ENCODE measurements around the gene MVB12B. TPM values are rescaled to one million over a fixed set of nuclear protein-coding genes. Genes with fewer than 3 reads are reported as not detected.

The MVB12B gene
- total and polyA plus RNA-seq, 2 of the 13 experiments (the other 11 are each of a cell fraction or from before 2014, with no cell fraction given) = 12.1 to 30.1 TPM

DNA sequence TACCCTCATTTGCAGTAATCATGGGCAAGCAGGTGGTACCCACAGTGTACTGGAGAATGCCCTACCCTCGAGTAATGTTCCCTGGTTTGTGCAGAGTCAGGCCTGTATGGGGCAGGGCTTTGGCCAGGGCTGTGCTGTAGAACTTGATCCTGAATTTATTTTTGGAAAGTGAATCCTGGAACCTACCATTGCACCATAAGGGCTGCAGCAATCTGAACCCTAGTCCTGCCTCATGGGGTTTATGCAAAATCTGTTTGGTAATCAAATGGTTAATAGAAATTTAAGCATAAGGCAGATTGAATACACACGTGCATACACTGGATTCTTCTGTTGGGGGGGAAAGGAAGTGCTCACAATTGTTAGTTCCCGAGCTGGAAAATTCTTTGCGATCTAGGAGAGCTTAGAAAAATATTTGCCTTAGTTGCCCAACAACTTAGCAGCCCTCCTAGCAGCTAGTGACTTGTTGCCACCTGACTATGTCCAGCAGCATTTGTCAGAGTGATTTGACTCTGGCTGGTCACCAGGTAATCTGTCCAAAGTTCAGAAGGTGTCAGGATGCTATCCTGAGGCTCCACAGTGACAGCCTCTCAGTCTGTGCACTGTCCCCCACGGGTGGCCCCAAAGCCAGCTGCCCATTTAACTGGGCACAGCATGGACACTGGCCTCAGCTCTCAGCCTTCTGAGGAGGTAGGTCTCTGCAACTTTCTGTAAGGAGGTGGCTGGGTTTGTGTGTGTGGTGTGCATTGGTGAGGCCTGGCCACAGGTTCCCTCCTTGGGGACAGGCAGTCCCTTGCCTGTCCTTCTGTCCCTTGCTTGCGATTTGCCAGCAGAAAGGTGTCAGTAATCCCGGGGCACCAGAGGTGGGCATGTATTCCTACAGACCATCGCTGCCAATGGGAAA, 8.3 kb downstream of the MVB12B start (continued):
- TF ChIP-seq HNF4G (IDR thresholded peaks at IDR 0.05; ENCODE audit: borderline replicate concordance, low read depth, low read length) (peak; percentile 78), HNF4G (CRISPR knock-in tag; IDR thresholded peaks at IDR 0.05; ENCODE audit: borderline replicate concordance, low read depth) (peak; percentile 61; the same call in 1 of the 2 replicates), SRY (CRISPR knock-in tag; IDR thresholded peaks at IDR 0.05) (no peak), ARHGAP35 (CRISPR knock-in tag; IDR thresholded peaks at IDR 0.05; ENCODE audit: borderline replicate concordance) (peak; percentile 65; the same call in 1 of the 2 replicates), MTF2 (CRISPR knock-in tag; IDR thresholded peaks at IDR 0.05; ENCODE audit: borderline replicate concordance) (no peak), HOXD1 (CRISPR knock-in tag; IDR thresholded peaks at IDR 0.05) (peak; percentile 53; the same call in 1 of the 2 replicates), XBP1 (CRISPR knock-in tag; IDR thresholded peaks at IDR 0.05) (peak; percentile 65; the same call in 1 of the 2 replicates), EED (CRISPR knock-in tag; IDR thresholded peaks at IDR 0.05) (no peak), GATAD1 (CRISPR knock-in tag; IDR thresholded peaks at IDR 0.05) (peak; percentile 55; the same call in 1 of the 2 replicates), ZNF282 (IDR thresholded peaks at IDR 0.05; ENCODE audit: partially characterized antibody) (no peak), ZNF766 (CRISPR knock-in tag; IDR thresholded peaks at IDR 0.05; ENCODE audit: borderline replicate concordance) (0 out of 2 replicates have a peak, but pooled peaks have one; percentile 32)
- TF ChIP-seq, protein P1, sequence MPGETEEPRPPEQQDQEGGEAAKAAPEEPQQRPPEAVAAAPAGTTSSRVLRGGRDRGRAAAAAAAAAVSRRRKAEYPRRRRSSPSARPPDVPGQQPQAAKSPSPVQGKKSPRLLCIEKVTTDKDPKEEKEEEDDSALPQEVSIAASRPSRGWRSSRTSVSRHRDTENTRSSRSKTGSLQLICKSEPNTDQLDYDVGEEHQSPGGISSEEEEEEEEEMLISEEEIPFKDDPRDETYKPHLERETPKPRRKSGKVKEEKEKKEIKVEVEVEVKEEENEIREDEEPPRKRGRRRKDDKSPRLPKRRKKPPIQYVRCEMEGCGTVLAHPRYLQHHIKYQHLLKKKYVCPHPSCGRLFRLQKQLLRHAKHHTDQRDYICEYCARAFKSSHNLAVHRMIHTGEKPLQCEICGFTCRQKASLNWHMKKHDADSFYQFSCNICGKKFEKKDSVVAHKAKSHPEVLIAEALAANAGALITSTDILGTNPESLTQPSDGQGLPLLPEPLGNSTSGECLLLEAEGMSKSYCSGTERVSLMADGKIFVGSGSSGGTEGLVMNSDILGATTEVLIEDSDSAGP (CRISPR knock-in tag; IDR thresholded peaks at IDR 0.05; ENCODE audit: borderline replicate concordance) = peak; percentile 28; the same call in 1 of the 2 replicates
- TF ChIP-seq, protein P2, sequence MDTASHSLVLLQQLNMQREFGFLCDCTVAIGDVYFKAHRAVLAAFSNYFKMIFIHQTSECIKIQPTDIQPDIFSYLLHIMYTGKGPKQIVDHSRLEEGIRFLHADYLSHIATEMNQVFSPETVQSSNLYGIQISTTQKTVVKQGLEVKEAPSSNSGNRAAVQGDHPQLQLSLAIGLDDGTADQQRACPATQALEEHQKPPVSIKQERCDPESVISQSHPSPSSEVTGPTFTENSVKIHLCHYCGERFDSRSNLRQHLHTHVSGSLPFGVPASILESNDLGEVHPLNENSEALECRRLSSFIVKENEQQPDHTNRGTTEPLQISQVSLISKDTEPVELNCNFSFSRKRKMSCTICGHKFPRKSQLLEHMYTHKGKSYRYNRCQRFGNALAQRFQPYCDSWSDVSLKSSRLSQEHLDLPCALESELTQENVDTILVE (CRISPR knock-in tag; IDR thresholded peaks at IDR 0.05) = peak; percentile 76; the same call in 1 of the 2 replicates
- TF ChIP-seq, protein P3, sequence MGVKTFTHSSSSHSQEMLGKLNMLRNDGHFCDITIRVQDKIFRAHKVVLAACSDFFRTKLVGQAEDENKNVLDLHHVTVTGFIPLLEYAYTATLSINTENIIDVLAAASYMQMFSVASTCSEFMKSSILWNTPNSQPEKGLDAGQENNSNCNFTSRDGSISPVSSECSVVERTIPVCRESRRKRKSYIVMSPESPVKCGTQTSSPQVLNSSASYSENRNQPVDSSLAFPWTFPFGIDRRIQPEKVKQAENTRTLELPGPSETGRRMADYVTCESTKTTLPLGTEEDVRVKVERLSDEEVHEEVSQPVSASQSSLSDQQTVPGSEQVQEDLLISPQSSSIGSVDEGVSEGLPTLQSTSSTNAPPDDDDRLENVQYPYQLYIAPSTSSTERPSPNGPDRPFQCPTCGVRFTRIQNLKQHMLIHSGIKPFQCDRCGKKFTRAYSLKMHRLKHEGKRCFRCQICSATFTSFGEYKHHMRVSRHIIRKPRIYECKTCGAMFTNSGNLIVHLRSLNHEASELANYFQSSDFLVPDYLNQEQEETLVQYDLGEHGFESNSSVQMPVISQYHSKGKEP (CRISPR knock-in tag; IDR thresholded peaks at IDR 0.05) = no peak
- TF ChIP-seq, protein P4, sequence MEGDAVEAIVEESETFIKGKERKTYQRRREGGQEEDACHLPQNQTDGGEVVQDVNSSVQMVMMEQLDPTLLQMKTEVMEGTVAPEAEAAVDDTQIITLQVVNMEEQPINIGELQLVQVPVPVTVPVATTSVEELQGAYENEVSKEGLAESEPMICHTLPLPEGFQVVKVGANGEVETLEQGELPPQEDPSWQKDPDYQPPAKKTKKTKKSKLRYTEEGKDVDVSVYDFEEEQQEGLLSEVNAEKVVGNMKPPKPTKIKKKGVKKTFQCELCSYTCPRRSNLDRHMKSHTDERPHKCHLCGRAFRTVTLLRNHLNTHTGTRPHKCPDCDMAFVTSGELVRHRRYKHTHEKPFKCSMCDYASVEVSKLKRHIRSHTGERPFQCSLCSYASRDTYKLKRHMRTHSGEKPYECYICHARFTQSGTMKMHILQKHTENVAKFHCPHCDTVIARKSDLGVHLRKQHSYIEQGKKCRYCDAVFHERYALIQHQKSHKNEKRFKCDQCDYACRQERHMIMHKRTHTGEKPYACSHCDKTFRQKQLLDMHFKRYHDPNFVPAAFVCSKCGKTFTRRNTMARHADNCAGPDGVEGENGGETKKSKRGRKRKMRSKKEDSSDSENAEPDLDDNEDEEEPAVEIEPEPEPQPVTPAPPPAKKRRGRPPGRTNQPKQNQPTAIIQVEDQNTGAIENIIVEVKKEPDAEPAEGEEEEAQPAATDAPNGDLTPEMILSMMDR (CRISPR knock-in tag; IDR thresholded peaks at IDR 0.05) = peak; percentile 1; the same call in 1 of the 2 replicates
- TF ChIP-seq, protein P5, sequence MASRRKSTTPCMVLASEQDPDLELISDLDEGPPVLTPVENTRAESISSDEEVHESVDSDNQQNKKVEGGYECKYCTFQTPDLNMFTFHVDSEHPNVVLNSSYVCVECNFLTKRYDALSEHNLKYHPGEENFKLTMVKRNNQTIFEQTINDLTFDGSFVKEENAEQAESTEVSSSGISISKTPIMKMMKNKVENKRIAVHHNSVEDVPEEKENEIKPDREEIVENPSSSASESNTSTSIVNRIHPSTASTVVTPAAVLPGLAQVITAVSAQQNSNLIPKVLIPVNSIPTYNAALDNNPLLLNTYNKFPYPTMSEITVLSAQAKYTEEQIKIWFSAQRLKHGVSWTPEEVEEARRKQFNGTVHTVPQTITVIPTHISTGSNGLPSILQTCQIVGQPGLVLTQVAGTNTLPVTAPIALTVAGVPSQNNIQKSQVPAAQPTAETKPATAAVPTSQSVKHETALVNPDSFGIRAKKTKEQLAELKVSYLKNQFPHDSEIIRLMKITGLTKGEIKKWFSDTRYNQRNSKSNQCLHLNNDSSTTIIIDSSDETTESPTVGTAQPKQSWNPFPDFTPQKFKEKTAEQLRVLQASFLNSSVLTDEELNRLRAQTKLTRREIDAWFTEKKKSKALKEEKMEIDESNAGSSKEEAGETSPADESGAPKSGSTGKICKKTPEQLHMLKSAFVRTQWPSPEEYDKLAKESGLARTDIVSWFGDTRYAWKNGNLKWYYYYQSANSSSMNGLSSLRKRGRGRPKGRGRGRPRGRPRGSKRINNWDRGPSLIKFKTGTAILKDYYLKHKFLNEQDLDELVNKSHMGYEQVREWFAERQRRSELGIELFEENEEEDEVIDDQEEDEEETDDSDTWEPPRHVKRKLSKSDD (CRISPR knock-in tag; IDR thresholded peaks at IDR 0.05; ENCODE audit: low read depth) = 0 out of 2 replicates have a peak, but pooled peaks have one; percentile 32
